Cardiac muscle cell (in vitro differentiated cells and primary cell): Measurements from ENCODE around the gene SLC6A4. TPM values are rescaled to one million over a fixed set of nuclear protein-coding genes. Genes with fewer than 3 reads are reported as not detected.
"Not testable (repeated sequence)": the region's sequence is repeated elsewhere in the genome, so short reads cannot be mapped to it uniquely, and the experiment has no call there.

Experiments
- DNase-seq, 2 donors: peaks; one replicate each; pipeline versions ENCODE4 v3.0.0 to v3.0.0-alpha.2; 2010 to 2017; ENCODE audit warnings: low read depth in 1 of 2, low spot score in 1 of 2
- H3K27ac ChIP-seq: fragments of 200-600 bp; sonication (generic); 2 replicates; pipeline ENCODE4 v1.5.1; 2016
- H3K27me3 ChIP-seq: fragments of 200-600 bp; sonication (generic); 2 replicates; pipeline ENCODE4 v1.6.0; 2016; ENCODE audit warnings: control low read depth
- H3K36me3 ChIP-seq: fragments of 200-600 bp; sonication (generic); 2 replicates; pipeline ENCODE4 v1.5.1; 2016; ENCODE audit warnings: control low read depth
- H3K4me1 ChIP-seq: fragments of 200-600 bp; sonication (generic); 2 replicates; pipeline ENCODE4 v1.8.1; 2017; ENCODE audit warnings: low read depth, mild to moderate bottlenecking, mixed run types
- H3K4me3 ChIP-seq: fragments of 200-600 bp; sonication (generic); 2 replicates; pipeline ENCODE4 v1.5.1; 2016; ENCODE audit warnings: mild to moderate bottlenecking
- H3K9me3 ChIP-seq: fragments of 200-600 bp; sonication (generic); 2 replicates; pipeline ENCODE4 v1.5.1; 2017; ENCODE audit warnings: low read depth, mild to moderate bottlenecking, control low read depth
- CTCF ChIP-seq: IDR thresholded peaks from 2 replicates; pipeline ENCODE4 v1.5.1; 2012; ENCODE audit warnings: low read depth, mild to moderate bottlenecking, low read length
- polyA plus RNA-seq: library from polyadenylated mRNA; unstranded; fragments of >200 nt; fragmentation: Nextera tagmentation; extraction: Ambion mirVana; gene quantifications from 2 replicates; pipeline ENCODE4 v1.2.1, GENCODE V29; 2016
- total RNA-seq: library from RNA; depleted of rRNA; stranded (reverse); fragments of >200 nt; gene quantifications from 2 replicates; pipeline ENCODE4 v1.2.3, GENCODE V29; 2016

The SLC6A4 gene
- total and polyA plus RNA-seq, 2 experiments from 2014 or later, result 0.36 TPM; not detected in 1

GRCh38 chr17:30230596-30231125, 4.8 kb downstream of the SLC6A4 start:
- DNase-seq, result no peak
- no peaks in the 10 kb centered on the region for H3K36me3 ChIP-seq
- TF ChIP-seq CTCF, result no peak
- no peak overlapping the region for H3K27ac ChIP-seq
- H3K27me3 ChIP-seq, result peaks cover 72% of the 10 kb centered on the region
- H3K4me3 ChIP-seq, result no peak overlapping the region
- H3K9me3 ChIP-seq, result no peaks in the 10 kb centered on the region
- peaks cover 4% of the 10 kb centered on the region for H3K4me1 ChIP-seq

GRCh38 chr17:30230009-30230408, 5.5 kb downstream of the SLC6A4 start:
- H3K27ac ChIP-seq, H3K36me3 ChIP-seq, H3K4me1 ChIP-seq, H3K4me3 ChIP-seq, DNase-seq, H3K9me3 ChIP-seq: not testable (repeated sequence)
- H3K27me3 ChIP-seq, result peaks cover 65% of the 10 kb centered on the region

GRCh38 chr17:30229012-30229411, 6.5 kb downstream of the SLC6A4 start:
- H3K4me3 ChIP-seq, result no peak overlapping the region
- no peaks in the 10 kb centered on the region for H3K4me1 ChIP-seq
- H3K27ac ChIP-seq, result no peak overlapping the region
- no peaks in the 10 kb centered on the region for H3K9me3 ChIP-seq
- no peak for DNase-seq
- TF ChIP-seq CTCF, result no peak
- peaks cover 55% of the 10 kb centered on the region for H3K27me3 ChIP-seq
- H3K36me3 ChIP-seq, result no peaks in the 10 kb centered on the region

- Histone ChIP-seq H3K27me3 (peaks cover 45% of the 10 kb centered on the region), H3K4me3 (no peak overlapping the region), H3K4me1 (no peaks in the 10 kb centered on the region), H3K36me3 (no peaks in the 10 kb centered on the region), H3K27ac (no peak overlapping the region), H3K9me3 (no peaks in the 10 kb centered on the region)
- no peak for DNase-seq
- no peak for TF ChIP-seq CTCF
These were observed 7.5 kb downstream of the SLC6A4 start for GRCh38 chr17:30228011-30228410.

- TF ChIP-seq CTCF, result no peak
- no peak for DNase-seq
- no peaks in the 10 kb centered on the region for H3K4me1 ChIP-seq
- no peak overlapping the region for H3K27ac ChIP-seq
- no peaks in the 10 kb centered on the region for H3K36me3 ChIP-seq
- no peak overlapping the region for H3K4me3 ChIP-seq
- H3K9me3 ChIP-seq, result no peaks in the 10 kb centered on the region
- H3K27me3 ChIP-seq, result peaks cover 34% of the 10 kb centered on the region
These were observed 8.6 kb downstream of the SLC6A4 start for GRCh38 chr17:30226878-30227277.

- Histone ChIP-seq H3K27ac (no peak overlapping the region), H3K27me3 (peaks cover 26% of the 10 kb centered on the region), H3K4me1 (no peaks in the 10 kb centered on the region), H3K4me3 (no peak overlapping the region), H3K9me3 (no peaks in the 10 kb centered on the region), H3K36me3 (no peaks in the 10 kb centered on the region)
- DNase-seq, result no peak
- no peak for TF ChIP-seq CTCF
These were observed 9.5 kb downstream of the SLC6A4 start for GRCh38 chr17:30225919-30226553.
